NCI-H1092 treated with DMSO at 0.1 percent for 48 hours (cell line): ENCODE measurements around the gene COQ5.
"Not testable (repeated sequence)": the region's sequence is repeated elsewhere in the genome, so short reads cannot be mapped to it uniquely, and the experiment has no call there.

Source experiments
- DNase-seq: peaks from one replicate; lab custom pipeline; 2025; lab: John Stamatoyannopoulos, UW

COQ5 gene

DNA sequence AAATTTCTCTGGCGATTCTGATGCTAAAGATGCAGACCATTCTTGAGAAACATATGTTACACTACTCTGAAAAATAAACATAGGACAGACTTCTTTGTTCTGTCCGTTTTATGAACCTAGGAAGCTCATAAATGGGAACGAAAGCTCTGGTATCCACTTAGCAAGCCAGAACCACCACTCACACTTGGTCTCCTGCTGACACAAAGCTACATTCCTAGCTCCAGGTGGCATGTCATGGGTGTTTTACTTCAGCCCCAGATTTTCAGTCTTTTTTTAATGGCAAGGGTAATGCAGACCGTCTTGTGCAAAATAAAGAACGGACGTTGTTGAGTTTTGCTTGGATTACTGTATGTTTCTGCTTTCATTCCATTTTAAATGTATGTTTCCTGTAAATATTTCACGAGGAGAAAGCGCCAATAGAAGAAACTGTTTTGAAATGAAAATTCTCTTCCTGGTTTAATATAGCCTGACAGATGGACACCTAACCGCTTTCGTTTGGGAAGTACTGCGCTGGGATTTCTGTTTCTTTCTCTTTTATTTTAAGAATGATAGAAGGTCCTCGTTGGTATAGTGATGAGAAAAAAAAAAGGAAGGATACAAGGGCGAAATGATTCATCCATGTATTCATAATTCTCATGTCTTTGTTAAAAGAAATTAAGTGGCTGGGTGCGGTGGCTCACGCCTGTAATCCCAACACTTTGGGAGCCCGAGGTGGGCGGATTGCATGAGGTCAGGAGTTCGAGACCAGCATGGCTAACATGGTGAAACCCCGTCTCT lies 871 bp upstream of the COQ5 start:
- DNase-seq, result peak; percentile 70

GRCh38 chr12:120522568-120522967 lies 6.4 kb downstream of the COQ5 start:
- no peak for DNase-seq

GRCh38 chr12:120519324-120519723 lies 9.6 kb downstream of the COQ5 start:
- DNase-seq, result not testable (repeated sequence)

GRCh38 chr12:120515496-120515895 lies 13.5 kb downstream of the COQ5 start:
- DNase-seq, result no peak

GRCh38 chr12:120514002-120514401 lies 15.0 kb downstream of the COQ5 start:
- DNase-seq, result no peak

DNA sequence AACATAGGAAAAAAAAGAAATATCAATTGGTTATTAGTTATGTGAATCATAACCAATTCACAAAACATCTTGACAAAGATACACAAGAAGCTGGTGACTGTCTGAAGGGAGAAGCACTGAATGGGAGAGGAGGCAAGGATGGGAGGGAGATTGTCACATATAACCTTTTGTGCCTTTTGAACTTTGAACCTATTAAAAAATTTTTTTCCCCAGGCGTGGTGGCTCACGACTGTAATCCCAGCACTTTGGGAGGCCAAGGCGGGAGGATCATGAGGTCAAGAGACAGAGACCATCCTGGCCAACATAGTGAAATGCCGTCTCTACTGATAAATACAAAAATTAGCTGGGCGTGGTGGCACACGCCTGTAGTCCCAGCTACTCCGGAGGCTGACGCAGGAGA lies 20.4 kb downstream of the COQ5 start:
- DNase-seq, result no peak

GRCh38 chr12:120504587-120504986 lies 24.4 kb downstream of the COQ5 start:
- DNase-seq, result no peak

DNA sequence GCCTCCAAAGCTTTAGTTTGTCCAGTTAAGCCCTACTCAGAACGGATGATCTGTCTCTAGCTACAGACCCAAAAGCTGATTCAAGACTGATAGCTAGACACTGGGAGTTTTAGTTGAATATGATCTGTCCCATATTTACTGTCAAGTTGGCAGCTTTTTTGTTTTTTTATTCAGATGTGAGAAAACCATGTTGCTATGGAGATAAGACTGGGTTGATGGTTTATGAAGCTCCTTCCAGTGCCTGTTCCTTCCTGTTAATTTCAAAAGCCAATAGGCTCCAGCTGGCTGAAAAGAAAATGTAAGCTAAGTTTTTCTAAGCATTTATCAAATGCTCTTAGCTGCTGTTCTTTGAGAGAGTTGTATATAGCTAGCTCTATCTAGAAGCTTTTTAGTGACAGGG lies 28.4 kb downstream of the COQ5 start:
- no peak for DNase-seq

DNA sequence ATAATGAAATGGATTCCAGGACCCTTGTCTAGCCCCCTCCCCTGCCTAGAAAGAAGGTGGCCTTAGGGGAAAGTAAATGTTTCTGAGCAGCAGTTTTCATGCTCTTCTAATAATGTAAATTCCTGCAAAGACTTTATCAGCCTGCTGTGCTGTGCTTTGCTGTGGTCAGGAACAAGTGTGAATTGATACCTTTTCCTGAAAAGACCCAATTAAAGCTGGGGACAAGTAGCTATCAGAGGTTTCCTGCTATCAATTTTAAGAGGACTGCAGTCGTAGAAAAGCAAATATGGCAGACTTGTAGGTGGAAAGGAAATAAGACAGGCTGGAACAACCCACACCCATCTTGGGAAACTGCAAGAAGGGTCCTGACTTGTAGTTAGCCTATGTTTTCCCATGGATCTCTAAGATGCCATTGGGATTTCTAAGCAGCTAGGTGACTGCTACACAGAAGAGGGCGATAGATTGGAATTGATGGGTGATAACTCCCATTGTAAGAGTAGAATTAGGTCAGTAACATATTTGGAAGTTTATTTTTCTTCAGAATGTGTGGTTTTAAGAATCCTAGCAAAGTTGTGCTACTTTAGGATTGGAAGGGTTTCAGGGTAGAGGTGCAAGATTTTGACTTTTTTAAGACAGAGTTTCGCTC lies 30.0 kb downstream of the COQ5 start:
- no peak for DNase-seq

DNA sequence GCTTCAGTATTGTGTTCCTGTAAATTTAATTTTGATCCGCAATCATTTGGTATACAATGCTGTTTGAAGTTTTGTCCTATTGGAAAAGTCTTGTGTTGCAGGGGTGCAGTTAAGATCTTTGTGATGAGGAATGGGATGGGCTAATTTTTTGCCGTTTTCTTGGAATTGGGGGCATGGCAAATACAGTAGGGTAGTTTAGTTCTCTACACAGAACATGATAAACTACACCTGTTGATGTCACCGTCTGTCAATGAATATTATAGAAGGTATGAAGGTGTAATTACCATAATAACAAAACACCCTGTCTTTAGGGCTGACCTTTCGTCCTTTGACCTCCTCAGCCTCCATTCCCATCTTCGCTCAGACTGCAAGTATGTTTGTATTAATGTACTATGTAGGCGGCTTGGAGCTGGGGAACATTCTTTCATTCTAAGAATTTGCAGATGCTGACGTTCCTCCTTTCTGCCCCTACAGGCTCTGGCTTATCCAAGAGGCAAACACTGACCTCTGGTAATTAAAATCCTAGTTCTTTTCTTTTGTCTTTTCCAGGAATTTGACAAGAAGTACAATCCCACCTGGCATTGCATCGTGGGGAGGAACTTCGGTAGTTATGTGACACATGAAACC lies 31.3 kb downstream of the COQ5 start:
- DNase-seq, result no peak

DNA sequence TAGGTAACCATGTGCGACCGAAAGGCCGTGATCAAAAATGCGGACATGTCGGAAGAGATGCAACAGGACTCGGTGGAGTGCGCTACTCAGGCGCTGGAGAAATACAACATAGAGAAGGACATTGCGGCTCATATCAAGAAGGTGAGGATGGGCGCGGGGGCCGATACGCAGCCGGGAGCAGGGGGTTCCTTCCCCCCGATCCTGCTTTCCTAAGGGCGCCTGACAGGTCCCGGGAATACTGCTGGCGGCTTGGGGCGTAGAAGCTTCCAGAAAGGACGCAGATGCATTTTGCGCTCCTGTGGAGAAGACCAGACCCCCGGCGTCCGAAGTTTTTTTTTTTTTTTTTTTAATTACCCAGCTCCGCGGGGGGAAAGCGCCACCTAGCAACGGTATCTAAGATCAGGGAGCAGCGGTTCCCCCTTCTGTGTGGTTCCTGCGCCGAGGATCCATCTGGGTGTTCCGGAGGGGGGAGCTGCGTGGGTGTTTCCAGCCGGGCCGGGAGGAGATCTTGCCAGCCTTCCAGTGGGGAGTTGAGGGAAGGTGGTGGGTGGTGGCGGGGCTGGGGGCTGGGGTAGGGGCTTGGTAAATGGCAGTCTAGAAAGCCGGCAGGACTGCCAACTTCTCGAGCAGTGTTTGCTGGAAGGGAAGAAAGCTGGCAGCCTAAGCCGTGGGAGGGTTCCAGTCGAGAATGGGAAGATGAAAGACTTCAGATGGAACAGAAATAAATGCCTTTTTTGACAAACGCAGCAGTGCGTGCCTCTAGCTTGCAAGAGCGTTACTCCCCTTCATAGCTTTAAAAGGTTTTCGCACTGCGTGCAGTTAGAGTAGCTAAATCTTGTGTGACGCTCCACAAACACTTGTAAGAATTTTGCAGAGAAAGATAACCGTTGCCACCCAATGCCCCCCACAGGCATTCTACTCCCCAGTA lies 32.3 kb downstream of the COQ5 start:
- peak; percentile 51 for DNase-seq

DNA sequence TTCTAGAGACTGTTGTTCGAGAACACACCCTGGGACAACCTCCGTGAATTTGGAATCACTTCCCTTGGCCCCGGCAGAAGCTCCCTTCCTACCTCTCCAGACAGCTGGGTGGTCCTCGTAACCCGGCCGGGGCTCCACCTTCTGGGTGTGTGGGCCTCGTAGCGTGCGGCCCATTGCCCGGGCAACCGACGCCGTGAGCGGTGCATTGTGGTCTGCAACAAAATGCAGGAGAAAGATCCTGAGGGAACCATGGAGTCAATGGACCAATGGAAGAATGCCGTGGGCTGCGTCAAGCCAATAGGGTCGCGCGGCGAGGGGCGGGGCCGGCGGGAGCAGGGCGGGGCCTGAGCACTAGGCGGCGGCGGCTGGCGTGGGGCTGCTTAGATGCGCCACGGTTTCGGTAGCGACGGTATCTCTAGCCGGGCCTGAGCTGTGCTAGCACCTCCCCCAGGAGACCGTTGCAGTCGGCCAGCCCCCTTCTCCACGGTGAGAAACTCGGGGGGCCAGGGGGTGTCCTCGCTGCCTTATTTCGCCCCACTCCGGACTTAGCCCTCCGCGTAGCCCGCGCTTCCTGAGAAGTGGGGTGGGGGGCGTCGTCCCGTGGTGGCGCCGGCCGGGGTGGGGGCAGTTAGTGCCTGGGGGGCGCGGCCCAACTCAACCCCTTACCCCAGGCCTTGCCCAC lies 33.1 kb downstream of the COQ5 start, which contains the start of gene DYNLL1:
Gene DYNLL1, plus strand, starts transcription at position 383 of the 682 bp plus-strand sequence. CDS start 309 bp downstream, outside the sequence.
- DNase-seq, result peak; percentile 90

- no peak for DNase-seq
These were observed 33.7 kb downstream of the COQ5 start for GRCh38 chr12:120495186-120495730.

- no peak for DNase-seq
These were observed 38.0 kb downstream of the COQ5 start for GRCh38 chr12:120490833-120491512.

GRCh38 chr12:120490325-120490724 lies 38.6 kb downstream of the COQ5 start:
- DNase-seq, result no peak

DNA sequence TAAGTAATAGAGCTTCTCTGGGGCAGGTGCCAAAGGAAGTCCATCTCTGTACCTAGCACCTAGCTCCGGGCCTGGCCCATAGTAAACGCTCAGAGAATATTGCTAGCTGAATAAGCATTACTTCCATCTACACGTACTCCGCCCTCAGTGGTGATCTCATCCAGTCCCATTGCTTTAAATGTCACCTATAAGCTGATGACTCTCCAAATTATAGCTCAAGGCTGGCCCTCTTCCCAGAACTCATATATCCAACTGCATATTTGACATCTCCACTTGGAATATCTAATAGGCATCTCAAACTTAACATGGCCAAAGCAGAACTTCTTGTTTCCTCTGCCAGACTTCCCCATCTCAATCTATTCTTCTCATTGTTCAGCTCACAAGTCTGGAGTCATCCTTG lies 39.9 kb downstream of the COQ5 start:
- DNase-seq, result no peak

GRCh38 chr12:120488057-120488640 lies 40.8 kb downstream of the COQ5 start:
- DNase-seq, result no peak

DNA sequence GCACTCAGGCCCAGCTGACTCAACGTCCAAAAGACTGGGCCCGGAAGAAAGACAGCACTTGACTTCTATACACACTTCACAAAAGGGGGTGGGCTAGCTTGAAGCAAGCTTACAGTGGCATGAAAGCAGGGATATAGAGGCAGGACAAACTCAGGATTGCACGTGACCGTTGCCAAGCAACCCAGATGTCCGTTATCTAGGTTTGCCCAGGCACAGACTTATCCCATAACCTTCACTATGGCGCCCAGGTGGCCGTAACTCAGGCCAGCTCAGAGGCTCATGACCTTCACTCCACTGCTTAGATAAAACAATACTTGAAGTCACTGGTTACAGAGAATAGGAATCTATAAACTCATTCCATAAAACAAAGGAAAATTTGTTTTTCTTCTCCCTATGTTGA lies 41.4 kb downstream of the COQ5 start:
- not testable (repeated sequence) for DNase-seq

DNA sequence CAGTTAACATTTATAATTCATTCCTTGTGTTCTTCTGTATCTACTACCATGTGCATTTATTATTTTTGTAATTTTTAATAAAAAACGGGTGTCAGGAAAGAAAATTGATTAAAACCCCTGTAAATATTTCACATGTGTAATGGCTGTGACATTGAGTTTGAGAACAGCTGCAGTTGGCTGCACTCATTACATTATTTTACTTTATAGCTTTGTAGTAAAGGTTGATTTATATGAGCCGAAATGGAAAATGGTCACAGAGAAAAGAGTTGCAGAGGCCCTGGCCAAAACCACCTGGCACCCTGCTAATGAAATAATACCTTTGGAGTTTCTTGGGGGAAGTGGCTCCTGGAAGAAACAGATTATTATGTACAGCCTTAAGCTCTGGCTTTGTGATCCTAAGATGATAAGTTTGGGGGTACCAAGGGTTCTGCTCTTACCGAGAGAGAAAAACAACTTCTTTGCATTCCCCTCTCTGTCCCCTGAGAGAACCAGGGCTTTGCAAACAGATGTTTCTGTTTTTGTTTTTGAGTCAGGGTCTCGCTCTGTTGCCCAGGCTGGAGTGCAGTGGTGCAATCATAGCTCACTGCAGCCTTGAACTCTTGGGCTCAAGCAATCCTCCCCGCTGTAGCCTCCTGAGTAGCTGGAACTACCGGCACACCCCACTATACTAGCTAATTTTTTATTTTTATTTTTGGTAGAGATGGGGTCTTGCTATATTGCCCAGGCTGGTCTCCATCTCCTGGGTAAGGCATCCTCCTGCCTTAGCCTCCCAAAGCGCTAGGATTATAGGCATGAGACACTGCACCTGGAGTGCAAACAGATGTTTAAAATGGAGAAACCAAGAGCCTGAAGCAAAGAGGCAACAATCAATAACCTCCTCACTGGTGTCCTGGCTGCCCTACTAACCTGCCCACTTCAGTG lies 42.7 kb downstream of the COQ5 start:
- DNase-seq, result no peak
